Natural killer cell treated with Interleukin-12 subunit alpha and Interleukin-12 subunit beta and Interleukin-15 and Interleukin-18, amount 100 ng/mL, for 72 hours (primary cell): ENCODE results near the gene RNF34. TPM values are rescaled to one million over a fixed set of nuclear protein-coding genes. Genes with fewer than 3 reads are reported as not detected.

ENCODE experiments used
- ATAC-seq, 2 donors: fragments of 150-1000 bp; cut with Tn5 transposase in 1 of 2; sonication (Bioruptor Pico), chemical (Tn5 transposase) in 1 of 2; 2 replicates each; pipeline ENCODE4 v1.10.0; 2021
- DNase-seq: peaks from one replicate; pipeline ENCODE4 v3.0.0; 2022; ENCODE audit warnings: low spot score
- H3K27ac Mint-ChIP-seq, 2 donors: 1 replicate in 1 of 2; 2 replicates in 1 of 2; pipeline ENCODE4 v1.8.0; 2022; ENCODE audit warnings: mixed read lengths in 2 of 2, mild to moderate bottlenecking in 1 of 2, moderate library complexity in 1 of 2
- H3K27me3 Mint-ChIP-seq, 2 donors: 1 replicate in 1 of 2; 2 replicates in 1 of 2; pipeline ENCODE4 v1.8.0; 2022; ENCODE audit warnings: mixed read lengths in 2 of 2
- H3K36me3 Mint-ChIP-seq: one replicate; pipeline ENCODE4 v1.8.0; 2022; ENCODE audit warnings: mixed read lengths
- H3K4me1 Mint-ChIP-seq, 2 donors: 1 replicate in 1 of 2; 2 replicates in 1 of 2; pipeline ENCODE4 v1.8.0; 2022; ENCODE audit warnings: low read depth in 2 of 2, mixed read lengths in 2 of 2, mild to moderate bottlenecking in 1 of 2
- H3K4me3 Mint-ChIP-seq: one replicate; pipeline ENCODE4 v1.8.0; 2022; ENCODE audit warnings: mixed read lengths
- H3K9me3 Mint-ChIP-seq: 2 replicates; pipeline ENCODE4 v1.8.0; 2022; ENCODE audit warnings: mixed read lengths
- total RNA-seq, 2 donors: library from RNA; stranded (reverse); gene quantifications; one replicate each; pipeline ENCODE4 v1.2.3, GENCODE V29; 2022

Gene RNF34
- total RNA-seq, 2 donors from 2014 or later = 85.4 to 149 TPM

- no peak for ATAC-seq
- H3K36me3 Mint-ChIP-seq = peaks cover 19% of the 10 kb centered on the region
- no peak overlapping the region for H3K4me3 Mint-ChIP-seq
- peaks cover 3 to 5% of the 10 kb centered on the region in 2 donors for H3K4me1 Mint-ChIP-seq
- H3K9me3 Mint-ChIP-seq = no peaks in the 10 kb centered on the region
- H3K27me3 Mint-ChIP-seq = no peaks in the 10 kb centered on the region
- DNase-seq = no peak
- H3K27ac Mint-ChIP-seq = no peak overlapping the region
These were observed 36.8 kb downstream of the RNF34 start for GRCh38 chr12:121436706-121437105.

GRCh38 chr12:121438905-121439304, 39.0 kb downstream of the RNF34 start:
- no peaks in the 10 kb centered on the region for H3K9me3 Mint-ChIP-seq
- peaks cover 11% of the 10 kb centered on the region for H3K36me3 Mint-ChIP-seq
- no peak overlapping the region for H3K27ac Mint-ChIP-seq
- peaks cover 0 to 2% of the 10 kb centered on the region in 2 donors for H3K4me1 Mint-ChIP-seq
- no peaks in the 10 kb centered on the region for H3K27me3 Mint-ChIP-seq
- no peak overlapping the region for H3K4me3 Mint-ChIP-seq
- DNase-seq (no peak), ATAC-seq (no peak)

GRCh38 chr12:121439715-121440114, 39.8 kb downstream of the RNF34 start:
- peaks cover 11% of the 10 kb centered on the region for H3K36me3 Mint-ChIP-seq
- ATAC-seq = no peak
- no peak overlapping the region for H3K27ac Mint-ChIP-seq
- no peak overlapping the region for H3K4me3 Mint-ChIP-seq
- no peaks in the 10 kb centered on the region for H3K4me1 Mint-ChIP-seq
- DNase-seq = no peak
- no peaks in the 10 kb centered on the region for H3K9me3 Mint-ChIP-seq
- H3K27me3 Mint-ChIP-seq = no peaks in the 10 kb centered on the region

GRCh38 chr12:121440768-121441167, 40.9 kb downstream of the RNF34 start:
- peaks cover 11% of the 10 kb centered on the region for H3K36me3 Mint-ChIP-seq
- no peaks in the 10 kb centered on the region for H3K4me1 Mint-ChIP-seq
- no peaks in the 10 kb centered on the region for H3K27me3 Mint-ChIP-seq
- no peaks in the 10 kb centered on the region for H3K9me3 Mint-ChIP-seq
- no peak overlapping the region for H3K27ac Mint-ChIP-seq
- DNase-seq (no peak), ATAC-seq (no peak)
- H3K4me3 Mint-ChIP-seq = no peak overlapping the region

- Mint-ChIP-seq H3K27ac (no peak overlapping the region), H3K36me3 (peaks cover 7% of the 10 kb centered on the region), H3K9me3 (no peaks in the 10 kb centered on the region), H3K4me1 (no peaks in the 10 kb centered on the region), H3K4me3 (no peak overlapping the region), H3K27me3 (no peaks in the 10 kb centered on the region)
- ATAC-seq (no peak), DNase-seq (no peak)
These were observed 41.6 kb downstream of the RNF34 start for GRCh38 chr12:121441555-121441954.

- H3K36me3 Mint-ChIP-seq = no peaks in the 10 kb centered on the region
- H3K27ac Mint-ChIP-seq = no peak overlapping the region
- ATAC-seq (no peak), DNase-seq (no peak)
- H3K4me3 Mint-ChIP-seq = no peak overlapping the region
- no peaks in the 10 kb centered on the region for H3K4me1 Mint-ChIP-seq
- H3K9me3 Mint-ChIP-seq = no peaks in the 10 kb centered on the region
- no peaks in the 10 kb centered on the region for H3K27me3 Mint-ChIP-seq
These were observed 42.4 kb downstream of the RNF34 start for GRCh38 chr12:121442028-121442948.

GRCh38 chr12:121443193-121443870, 43.4 kb downstream of the RNF34 start:
- Mint-ChIP-seq H3K27me3 (no peaks in the 10 kb centered on the region), H3K36me3 (no peaks in the 10 kb centered on the region), H3K9me3 (no peaks in the 10 kb centered on the region), H3K27ac (no peak overlapping the region), H3K4me1 (peaks cover 0 to under 1% of the 10 kb centered on the region in 2 donors), H3K4me3 (no peak overlapping the region)
- ATAC-seq (peak; percentile 63 to 76), DNase-seq (no peak)

GRCh38 chr12:121443911-121444841, 44.3 kb downstream of the RNF34 start:
- Mint-ChIP-seq H3K4me1 (peaks cover 0 to 4% of the 10 kb centered on the region in 2 donors), H3K4me3 (no peak overlapping the region), H3K9me3 (no peaks in the 10 kb centered on the region), H3K27ac (no peak overlapping the region), H3K27me3 (no peaks in the 10 kb centered on the region), H3K36me3 (no peaks in the 10 kb centered on the region)
- ATAC-seq (no peak), DNase-seq (no peak)

- no peak overlapping the region for H3K4me3 Mint-ChIP-seq
- DNase-seq = no peak
- H3K4me1 Mint-ChIP-seq = peaks cover 0 to 4% of the 10 kb centered on the region in 2 donors
- H3K27ac Mint-ChIP-seq = no peak overlapping the region
- no peaks in the 10 kb centered on the region for H3K9me3 Mint-ChIP-seq
- H3K27me3 Mint-ChIP-seq = no peaks in the 10 kb centered on the region
- no peak for ATAC-seq
- no peaks in the 10 kb centered on the region for H3K36me3 Mint-ChIP-seq
These were observed 44.9 kb downstream of the RNF34 start for GRCh38 chr12:121444842-121445202.

- no peak for DNase-seq
- Mint-ChIP-seq H3K27ac (no peak overlapping the region), H3K4me3 (no peak overlapping the region), H3K27me3 (no peaks in the 10 kb centered on the region), H3K9me3 (no peaks in the 10 kb centered on the region), H3K4me1 (peaks cover 2 to 5% of the 10 kb centered on the region in 2 donors), H3K36me3 (no peaks in the 10 kb centered on the region)
- no peak for ATAC-seq
These were observed 46.8 kb downstream of the RNF34 start for GRCh38 chr12:121446750-121447149.

GRCh38 chr12:121448771-121449315, 48.9 kb downstream of the RNF34 start:
- H3K36me3 Mint-ChIP-seq = no peaks in the 10 kb centered on the region

GRCh38 chr12:121451961-121452339, 52.0 kb downstream of the RNF34 start:
- no peak for DNase-seq
- Mint-ChIP-seq H3K4me3 (no peak overlapping the region), H3K27ac (peak overlapping the region in 1 of 2 donors; percentile 73), H3K36me3 (no peaks in the 10 kb centered on the region), H3K4me1 (peaks cover 23 to 33% of the 10 kb centered on the region in 2 donors), H3K9me3 (no peaks in the 10 kb centered on the region), H3K27me3 (no peaks in the 10 kb centered on the region)
- peak in 1 of 2 donors; percentile 64 for ATAC-seq

More at GRCh38 chr12:121448771-121449315, 48.9 kb downstream of the RNF34 start:
- no peak overlapping the region for H3K4me3 Mint-ChIP-seq
- H3K27me3 Mint-ChIP-seq = no peaks in the 10 kb centered on the region
- no peaks in the 10 kb centered on the region for H3K9me3 Mint-ChIP-seq
- peaks cover 7 to 10% of the 10 kb centered on the region in 2 donors for H3K4me1 Mint-ChIP-seq
- DNase-seq (no peak), ATAC-seq (no peak)
- no peak overlapping the region for H3K27ac Mint-ChIP-seq

GRCh38 chr12:121452340-121452984, 52.5 kb downstream of the RNF34 start:
- Mint-ChIP-seq H3K36me3 (no peaks in the 10 kb centered on the region), H3K4me1 (peaks cover 28 to 37% of the 10 kb centered on the region in 2 donors), H3K4me3 (no peak overlapping the region), H3K9me3 (no peaks in the 10 kb centered on the region), H3K27me3 (no peaks in the 10 kb centered on the region), H3K27ac (peak overlapping the region in 1 of 2 donors; percentile 73)
- ATAC-seq (peak; percentile 18 to 38), DNase-seq (no peak)
